Measurements from ENCODE around the gene SLC35E4.

The SLC35E4 gene

GRCh38 chr22:30611197-30611596 is 24.4 kb upstream of the SLC35E4 start:
- no peak overlapping the region for H2AFZ ChIP-seq (ENCODE audit: low read length)
- TF ChIP-seq EZH2 (IDR thresholded peaks at IDR 0.05; ENCODE audit: borderline replicate concordance, low read length) (no peak), CTCF (IDR thresholded peaks at IDR 0.05; ENCODE audit: low read length) (no peak)
- H3K9ac ChIP-seq (ENCODE audit: low read length) = no peak overlapping the region
- H3K9me2 ChIP-seq (ENCODE audit: low read depth, low read length) = no peaks in the 10 kb centered on the region
- H3K4me3 ChIP-seq (ENCODE audit: low read depth, low read length, poor library complexity, severe bottlenecking) = no peak overlapping the region
- no peak overlapping the region for H3K4me2 ChIP-seq (ENCODE audit: low read length)
- peaks cover 12% of the 10 kb centered on the region for H3K4me1 ChIP-seq (ENCODE audit: insufficient read depth, low read length, severe bottlenecking)
- no peak overlapping the region for H3K27ac ChIP-seq (ENCODE audit: low read depth, low read length, poor library complexity, severe bottlenecking)
- no peaks in the 10 kb centered on the region for H3K36me3 ChIP-seq (ENCODE audit: insufficient read depth, low read length)
- H4K20me1 ChIP-seq (ENCODE audit: insufficient read depth, low read length) = no peaks in the 10 kb centered on the region
- H3K27me3 ChIP-seq (ENCODE audit: insufficient read depth, low read length) = no peaks in the 10 kb centered on the region
- H3F3A ChIP-seq (ENCODE audit: insufficient read depth, low read length) = no peaks in the 10 kb centered on the region
- H3K79me2 ChIP-seq (ENCODE audit: insufficient read depth, low read length) = no peaks in the 10 kb centered on the region
- H3K9me3 ChIP-seq (ENCODE audit: low read length) = no peaks in the 10 kb centered on the region

DNA sequence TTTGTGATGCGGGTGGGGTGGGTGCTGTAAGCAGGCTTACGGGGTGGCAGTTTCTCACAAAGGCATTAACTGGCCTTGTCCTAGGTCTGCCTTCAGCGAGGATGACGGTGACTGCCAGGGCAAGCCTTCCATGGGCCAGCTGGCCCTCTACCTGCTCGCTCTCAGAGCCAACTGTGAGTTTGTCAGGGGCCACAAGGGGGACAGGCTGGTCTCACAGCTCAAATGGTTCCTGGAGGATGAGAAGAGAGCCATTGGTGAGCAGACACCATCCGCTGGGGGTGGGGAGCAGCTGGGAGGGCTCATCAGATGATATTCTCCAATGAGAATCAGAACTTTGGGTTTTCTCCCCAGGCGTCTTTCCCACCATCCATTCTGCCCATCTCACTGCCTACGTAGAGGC is 22.8 kb upstream of the SLC35E4 start:
- Histone ChIP-seq H2AFZ (ENCODE audit: low read length) (no peak overlapping the region), H3K36me3 (ENCODE audit: insufficient read depth, low read length) (no peaks in the 10 kb centered on the region), H3K27ac (ENCODE audit: low read depth, low read length, poor library complexity, severe bottlenecking) (no peak overlapping the region), H3K4me3 (ENCODE audit: low read depth, low read length, poor library complexity, severe bottlenecking) (no peak overlapping the region), H3K4me2 (ENCODE audit: low read length) (no peak overlapping the region), H3K9me2 (ENCODE audit: low read depth, low read length) (no peaks in the 10 kb centered on the region), H3F3A (ENCODE audit: insufficient read depth, low read length) (no peaks in the 10 kb centered on the region), H3K9ac (ENCODE audit: low read length) (no peak overlapping the region), H3K9me3 (ENCODE audit: low read length) (no peaks in the 10 kb centered on the region), H3K27me3 (ENCODE audit: insufficient read depth, low read length) (no peaks in the 10 kb centered on the region), H3K4me1 (ENCODE audit: insufficient read depth, low read length, severe bottlenecking) (no peaks in the 10 kb centered on the region), H3K79me2 (ENCODE audit: insufficient read depth, low read length) (no peaks in the 10 kb centered on the region), H4K20me1 (ENCODE audit: insufficient read depth, low read length) (no peaks in the 10 kb centered on the region)
- TF ChIP-seq EZH2 (IDR thresholded peaks at IDR 0.05; ENCODE audit: borderline replicate concordance, low read length) = no peak
- no peak for TF ChIP-seq CTCF (IDR thresholded peaks at IDR 0.05; ENCODE audit: low read length)

DNA sequence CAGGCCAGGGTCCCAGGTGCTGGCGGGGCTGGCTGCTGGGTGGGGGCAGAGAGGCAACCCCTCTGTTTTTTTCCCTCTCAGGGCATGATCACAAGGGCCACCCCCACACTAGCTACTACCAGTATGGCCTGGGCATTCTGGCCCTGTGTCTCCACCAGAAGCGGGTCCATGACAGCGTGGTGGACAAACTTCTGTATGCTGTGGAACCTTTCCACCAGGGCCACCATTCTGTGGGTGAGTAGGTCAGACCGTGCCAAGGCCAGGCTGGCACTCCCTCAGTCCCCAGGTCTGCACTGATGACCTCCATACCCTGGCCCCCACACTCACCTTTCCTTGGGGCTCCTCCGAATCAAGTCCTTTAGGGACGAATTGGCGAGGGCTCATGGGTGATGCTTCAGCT is 21.3 kb upstream of the SLC35E4 start:
- Histone ChIP-seq H3K4me3 (ENCODE audit: low read depth, low read length, poor library complexity, severe bottlenecking) (no peak overlapping the region), H3K9me3 (ENCODE audit: low read length) (no peaks in the 10 kb centered on the region), H3K36me3 (ENCODE audit: insufficient read depth, low read length) (no peaks in the 10 kb centered on the region), H4K20me1 (ENCODE audit: insufficient read depth, low read length) (no peaks in the 10 kb centered on the region), H3K27ac (ENCODE audit: low read depth, low read length, poor library complexity, severe bottlenecking) (no peak overlapping the region), H3K9ac (ENCODE audit: low read length) (no peak overlapping the region), H3K4me2 (ENCODE audit: low read length) (no peak overlapping the region), H3K4me1 (ENCODE audit: insufficient read depth, low read length, severe bottlenecking) (no peaks in the 10 kb centered on the region), H3K9me2 (ENCODE audit: low read depth, low read length) (no peaks in the 10 kb centered on the region), H3K79me2 (ENCODE audit: insufficient read depth, low read length) (no peaks in the 10 kb centered on the region), H2AFZ (ENCODE audit: low read length) (no peak overlapping the region), H3K27me3 (ENCODE audit: insufficient read depth, low read length) (no peaks in the 10 kb centered on the region), H3F3A (ENCODE audit: insufficient read depth, low read length) (no peaks in the 10 kb centered on the region)
- TF ChIP-seq CTCF (IDR thresholded peaks at IDR 0.05; ENCODE audit: low read length) (no peak), EZH2 (IDR thresholded peaks at IDR 0.05; ENCODE audit: borderline replicate concordance, low read length) (no peak)
